ENCODE measurements around the gene TMEM125.

The TMEM125 gene

DNA sequence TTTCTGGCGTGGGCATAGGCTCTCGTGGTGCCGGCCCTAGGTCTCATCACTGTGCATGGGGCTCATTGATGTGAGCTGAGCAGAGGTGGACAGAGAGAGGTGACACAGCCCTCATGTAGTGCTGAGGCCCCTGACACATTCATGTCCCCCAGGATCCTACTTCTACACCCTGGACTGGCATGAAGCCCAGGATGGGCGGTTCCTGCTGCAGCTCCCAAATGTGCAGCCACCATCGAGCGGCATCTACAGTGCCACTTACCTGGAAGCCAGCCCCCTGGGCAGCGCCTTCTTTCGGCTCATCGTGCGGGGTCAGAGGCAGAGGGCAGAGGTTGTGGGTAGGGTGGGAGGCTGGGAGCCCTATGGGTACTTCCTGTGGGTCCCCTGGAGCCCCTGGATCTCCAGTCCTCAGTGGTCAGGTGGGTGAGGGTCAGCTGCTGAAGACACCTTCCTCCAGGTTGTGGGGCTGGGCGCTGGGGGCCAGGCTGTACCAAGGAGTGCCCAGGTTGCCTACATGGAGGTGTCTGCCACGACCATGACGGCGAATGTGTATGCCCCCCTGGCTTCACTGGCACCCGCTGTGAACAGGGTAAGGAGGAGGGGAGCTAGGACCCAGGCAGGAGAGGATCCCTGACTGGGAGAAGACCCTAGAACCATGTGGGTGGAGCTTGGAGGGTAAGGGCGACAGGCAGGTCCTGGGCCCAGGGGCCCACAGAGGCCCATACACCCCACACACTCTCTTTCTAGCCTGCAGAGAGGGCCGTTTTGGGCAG is 37.1 kb downstream of the TMEM125 start:
- no peak for DNase-seq (ENCODE audit: insufficient read length, low spot score)
- FAIRE-seq: no peak

DNA sequence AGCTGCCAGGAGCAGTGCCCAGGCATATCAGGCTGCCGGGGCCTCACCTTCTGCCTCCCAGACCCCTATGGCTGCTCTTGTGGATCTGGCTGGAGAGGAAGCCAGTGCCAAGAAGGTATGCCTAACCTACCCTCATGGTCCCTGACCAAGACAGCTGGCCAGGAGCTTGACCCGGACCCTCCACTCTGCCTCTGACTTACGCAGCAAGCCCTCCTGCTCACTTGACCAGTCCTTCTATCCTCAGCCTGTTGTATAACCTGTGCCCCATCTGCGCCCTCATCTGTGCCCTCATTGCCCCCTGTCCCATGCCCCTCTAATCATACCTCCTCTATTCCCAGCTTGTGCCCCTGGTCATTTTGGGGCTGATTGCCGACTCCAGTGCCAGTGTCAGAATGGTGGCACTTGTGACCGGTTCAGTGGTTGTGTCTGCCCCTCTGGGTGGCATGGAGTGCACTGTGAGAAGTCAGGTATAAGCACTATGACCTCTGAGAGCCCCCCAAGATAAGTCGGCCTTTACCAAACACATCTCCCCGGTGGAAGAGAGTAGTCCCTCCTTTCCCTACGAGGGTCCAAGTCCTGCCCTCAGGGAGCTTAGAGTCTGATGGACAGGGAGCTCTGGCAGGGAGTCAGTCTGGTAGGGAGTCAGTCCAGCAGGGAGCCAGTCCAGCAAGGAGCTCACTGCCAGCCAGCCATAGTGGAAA is 37.8 kb downstream of the TMEM125 start:
- FAIRE-seq (no peak), DNase-seq (ENCODE audit: insufficient read length, low spot score) (no peak)

DNA sequence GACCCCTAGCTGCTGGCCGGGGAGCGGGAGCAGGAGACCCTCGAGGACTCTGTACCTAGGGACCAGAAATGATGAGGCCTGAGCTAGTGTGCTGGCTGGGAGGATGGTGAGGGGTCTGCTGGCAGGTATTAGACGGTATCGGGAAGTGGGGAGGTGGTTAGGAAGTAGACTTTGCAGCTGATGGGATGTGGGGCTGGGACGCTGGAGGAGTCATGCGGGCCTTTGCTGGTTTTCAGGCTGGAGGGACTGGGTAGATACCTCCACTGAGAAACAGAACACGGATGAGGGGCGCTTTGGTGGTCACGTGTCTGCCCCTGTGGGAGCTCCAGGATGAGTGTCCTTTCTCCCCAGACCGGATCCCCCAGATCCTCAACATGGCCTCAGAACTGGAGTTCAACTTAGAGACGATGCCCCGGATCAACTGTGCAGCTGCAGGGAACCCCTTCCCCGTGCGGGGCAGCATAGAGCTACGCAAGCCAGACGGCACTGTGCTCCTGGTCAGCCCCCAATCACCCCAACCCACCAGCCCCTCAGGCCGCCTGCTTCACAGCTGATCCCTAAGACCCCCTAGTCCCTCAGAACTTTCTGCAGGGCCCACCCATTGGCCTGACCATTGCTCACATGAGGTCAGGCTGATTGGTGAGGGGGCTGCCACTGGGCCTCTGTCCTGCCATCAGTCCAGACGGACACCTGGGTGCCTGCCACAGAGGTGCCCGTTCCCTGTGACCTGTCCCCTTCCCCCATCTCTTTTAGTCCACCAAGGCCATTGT is 39.0 kb downstream of the TMEM125 start:
- FAIRE-seq (no peak), DNase-seq (ENCODE audit: insufficient read length, low spot score) (no peak)

DNA sequence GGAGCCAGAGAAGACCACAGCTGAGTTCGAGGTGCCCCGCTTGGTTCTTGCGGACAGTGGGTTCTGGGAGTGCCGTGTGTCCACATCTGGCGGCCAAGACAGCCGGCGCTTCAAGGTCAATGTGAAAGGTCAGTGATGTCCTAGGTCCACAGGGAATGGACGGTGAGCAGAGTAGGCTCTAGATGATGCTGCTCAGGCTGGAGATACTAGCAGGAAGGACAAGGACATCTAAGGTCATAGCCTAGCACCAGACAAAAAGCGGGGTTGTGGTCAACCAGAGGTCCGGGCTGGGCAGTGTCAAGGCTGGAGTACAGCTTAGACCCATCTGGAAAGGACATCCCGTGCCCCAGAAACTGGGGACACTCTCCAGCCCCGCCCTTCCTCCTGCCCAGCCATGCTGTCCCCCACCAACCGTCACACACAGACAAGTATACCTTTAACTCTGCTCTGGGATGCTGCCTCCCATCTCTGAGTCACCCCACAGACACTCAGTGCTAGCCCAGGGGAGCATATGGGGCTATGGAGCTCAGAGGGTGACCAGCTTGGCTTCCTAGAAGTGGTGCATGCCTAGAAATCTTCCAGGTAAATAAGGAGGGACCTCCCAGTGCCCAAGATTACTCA is 39.7 kb downstream of the TMEM125 start:
- FAIRE-seq (no peak), DNase-seq (ENCODE audit: insufficient read length, low spot score) (no peak)

DNA sequence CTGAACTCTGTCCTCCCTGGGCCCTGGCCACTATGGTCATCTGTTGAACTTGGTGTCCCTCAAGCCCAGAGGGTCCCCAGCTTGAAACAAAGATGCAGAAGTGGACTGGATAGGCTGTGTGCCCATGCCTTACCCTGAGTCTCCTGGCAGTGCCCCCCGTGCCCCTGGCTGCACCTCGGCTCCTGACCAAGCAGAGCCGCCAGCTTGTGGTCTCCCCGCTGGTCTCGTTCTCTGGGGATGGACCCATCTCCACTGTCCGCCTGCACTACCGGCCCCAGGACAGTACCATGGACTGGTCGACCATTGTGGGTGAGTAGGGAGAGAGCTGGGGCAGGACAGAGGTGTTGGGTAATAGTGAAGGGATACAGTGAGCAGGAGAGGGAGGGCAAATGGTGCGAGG is 41.7 kb downstream of the TMEM125 start:
- FAIRE-seq (no peak), DNase-seq (ENCODE audit: insufficient read length, low spot score) (no peak)

DNA sequence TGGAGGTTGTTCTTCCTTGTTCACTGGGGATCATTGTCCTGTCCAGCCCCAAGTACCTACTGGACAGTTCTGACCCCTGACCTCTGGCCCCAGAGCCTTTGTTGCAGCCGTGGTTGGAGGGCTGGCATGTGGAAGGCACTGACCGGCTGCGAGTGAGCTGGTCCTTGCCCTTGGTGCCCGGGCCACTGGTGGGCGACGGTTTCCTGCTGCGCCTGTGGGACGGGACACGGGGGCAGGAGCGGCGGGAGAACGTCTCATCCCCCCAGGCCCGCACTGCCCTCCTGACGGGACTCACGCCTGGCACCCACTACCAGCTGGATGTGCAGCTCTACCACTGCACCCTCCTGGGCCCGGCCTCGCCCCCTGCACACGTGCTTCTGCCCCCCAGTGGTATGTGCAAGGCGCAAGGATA is 42.4 kb downstream of the TMEM125 start:
- no peak for DNase-seq (ENCODE audit: insufficient read length, low spot score)
- no peak for FAIRE-seq

DNA sequence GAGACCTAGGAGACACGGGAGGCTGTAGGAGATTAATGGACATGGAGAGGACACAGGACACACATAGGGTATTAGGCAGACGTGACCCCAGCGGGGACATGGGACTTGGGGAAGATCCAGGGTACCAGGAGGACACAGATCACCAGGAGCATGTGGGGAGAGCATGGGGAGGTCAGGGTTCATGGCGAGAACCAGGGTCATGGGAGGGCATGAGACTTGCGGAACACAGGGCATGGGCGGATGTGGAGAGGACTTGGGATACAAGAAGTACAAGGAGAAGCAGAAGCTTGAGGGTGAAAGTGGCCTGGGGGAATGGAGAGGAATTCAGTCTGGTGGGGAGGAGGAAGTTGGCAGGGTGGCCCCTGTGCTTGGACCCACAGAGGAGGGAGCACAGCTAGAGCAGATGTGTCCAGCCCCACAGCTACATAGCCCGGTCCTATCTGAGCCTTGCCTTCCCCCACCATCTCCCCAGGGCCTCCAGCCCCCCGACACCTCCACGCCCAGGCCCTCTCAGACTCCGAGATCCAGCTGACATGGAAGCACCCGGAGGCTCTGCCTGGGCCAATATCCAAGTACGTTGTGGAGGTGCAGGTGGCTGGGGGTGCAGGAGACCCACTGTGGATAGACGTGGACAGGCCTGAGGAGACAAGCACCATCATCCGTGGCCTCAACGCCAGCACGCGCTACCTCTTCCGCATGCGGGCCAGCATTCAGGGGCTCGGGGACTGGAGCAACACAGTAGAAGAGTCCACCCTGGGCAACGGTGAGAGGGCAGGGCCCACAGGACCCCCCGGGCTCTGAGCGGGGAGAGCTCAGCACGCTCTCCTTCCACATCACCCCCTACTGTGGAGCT is 43.1 kb downstream of the TMEM125 start:
- DNase-seq (ENCODE audit: insufficient read length, low spot score) (no peak), FAIRE-seq (no peak)

DNA sequence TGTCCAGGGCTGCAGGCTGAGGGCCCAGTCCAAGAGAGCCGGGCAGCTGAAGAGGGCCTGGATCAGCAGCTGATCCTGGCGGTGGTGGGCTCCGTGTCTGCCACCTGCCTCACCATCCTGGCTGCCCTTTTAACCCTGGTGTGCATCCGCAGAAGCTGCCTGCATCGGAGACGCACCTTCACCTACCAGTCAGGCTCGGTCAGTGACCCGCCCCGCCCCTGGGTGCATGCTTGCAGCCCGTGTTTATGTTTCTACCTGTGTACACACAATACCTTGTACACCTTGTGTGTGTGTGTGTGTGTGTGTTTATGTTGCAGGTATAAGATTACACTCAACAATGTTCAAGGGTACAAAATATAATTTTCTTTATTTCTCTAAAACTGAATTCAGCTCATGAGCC is 44.0 kb downstream of the TMEM125 start:
- no peak for FAIRE-seq
- DNase-seq (ENCODE audit: insufficient read length, low spot score): no peak

DNA sequence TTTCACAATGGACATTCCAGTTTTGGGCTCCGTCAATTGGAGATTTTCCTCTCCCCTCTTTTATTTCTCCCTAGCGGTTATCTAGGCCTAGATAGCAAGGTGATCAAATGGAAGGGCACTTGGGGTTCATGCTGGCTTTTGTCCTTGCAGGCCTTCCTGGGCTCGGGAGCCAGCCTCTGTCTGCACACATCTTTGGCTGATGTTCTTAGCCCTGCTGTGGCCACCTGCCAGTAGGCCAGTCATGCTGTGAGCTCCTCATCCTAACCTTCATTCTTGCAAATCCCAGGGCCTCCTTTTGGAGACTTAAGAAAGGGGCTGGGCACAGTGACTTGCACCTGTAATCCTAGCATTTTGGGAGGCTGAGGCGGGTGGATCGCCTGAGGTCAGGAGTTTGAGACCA is 44.5 kb downstream of the TMEM125 start:
- no peak for FAIRE-seq
- no peak for DNase-seq (ENCODE audit: insufficient read length, low spot score)

DNA sequence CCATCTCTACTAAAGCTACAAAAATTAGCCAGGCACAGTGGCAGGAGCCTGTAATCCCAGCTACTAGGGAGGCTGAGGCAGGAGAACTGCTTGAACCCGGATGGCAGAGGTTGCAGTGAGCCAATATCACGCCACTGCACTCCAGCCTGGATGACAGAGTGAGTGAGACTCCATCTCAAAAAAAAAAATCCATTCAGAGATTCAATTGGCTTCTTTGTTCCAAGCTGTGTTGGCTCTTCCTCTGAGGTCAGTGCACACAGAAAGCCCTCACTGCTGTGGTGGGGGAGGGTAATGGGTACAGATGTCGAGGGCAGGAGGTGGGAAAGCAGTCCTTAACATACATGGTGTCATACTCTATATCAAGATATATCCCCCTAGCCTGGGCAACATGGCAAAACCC is 45.7 kb downstream of the TMEM125 start:
- DNase-seq (ENCODE audit: insufficient read length, low spot score) (no peak), FAIRE-seq (no peak)

DNA sequence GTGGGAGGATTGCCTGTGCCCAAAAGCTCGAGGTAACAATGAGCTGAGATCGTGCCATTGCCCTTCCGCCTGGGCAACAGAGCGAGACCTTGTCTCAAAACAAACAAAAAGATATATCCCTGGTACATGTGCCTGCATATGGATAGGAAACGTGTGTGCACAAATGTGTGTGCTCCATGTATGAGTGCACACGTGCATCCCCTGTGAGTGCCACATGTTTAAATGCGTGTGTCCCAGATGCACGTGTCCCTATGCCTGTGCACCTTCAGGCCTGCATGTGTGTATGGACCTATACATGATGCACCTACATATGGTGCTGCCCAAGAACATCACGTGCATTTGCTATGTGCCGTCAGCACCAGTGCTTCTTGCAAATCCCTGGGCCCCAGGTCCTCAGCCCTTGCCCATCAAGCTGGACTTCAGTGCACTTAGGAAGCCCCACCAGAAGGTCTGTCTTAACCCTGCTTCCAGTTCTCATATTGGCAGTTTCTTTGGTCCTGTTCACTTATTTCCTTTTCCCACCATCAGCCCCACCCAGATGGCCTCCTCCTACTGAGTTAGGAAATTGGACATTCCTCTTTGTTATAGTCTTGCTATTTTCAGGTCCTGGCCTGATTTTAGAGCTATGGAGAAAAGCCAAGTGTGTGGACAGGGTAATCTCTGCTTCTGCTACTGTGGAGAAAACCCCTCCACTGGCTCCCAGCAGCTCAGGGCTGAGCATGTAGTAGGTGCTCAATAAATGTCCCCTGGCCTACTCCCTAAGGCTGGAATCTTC is 46.4 kb downstream of the TMEM125 start:
- no peak for DNase-seq (ENCODE audit: insufficient read length, low spot score)
- no peak for FAIRE-seq

DNA sequence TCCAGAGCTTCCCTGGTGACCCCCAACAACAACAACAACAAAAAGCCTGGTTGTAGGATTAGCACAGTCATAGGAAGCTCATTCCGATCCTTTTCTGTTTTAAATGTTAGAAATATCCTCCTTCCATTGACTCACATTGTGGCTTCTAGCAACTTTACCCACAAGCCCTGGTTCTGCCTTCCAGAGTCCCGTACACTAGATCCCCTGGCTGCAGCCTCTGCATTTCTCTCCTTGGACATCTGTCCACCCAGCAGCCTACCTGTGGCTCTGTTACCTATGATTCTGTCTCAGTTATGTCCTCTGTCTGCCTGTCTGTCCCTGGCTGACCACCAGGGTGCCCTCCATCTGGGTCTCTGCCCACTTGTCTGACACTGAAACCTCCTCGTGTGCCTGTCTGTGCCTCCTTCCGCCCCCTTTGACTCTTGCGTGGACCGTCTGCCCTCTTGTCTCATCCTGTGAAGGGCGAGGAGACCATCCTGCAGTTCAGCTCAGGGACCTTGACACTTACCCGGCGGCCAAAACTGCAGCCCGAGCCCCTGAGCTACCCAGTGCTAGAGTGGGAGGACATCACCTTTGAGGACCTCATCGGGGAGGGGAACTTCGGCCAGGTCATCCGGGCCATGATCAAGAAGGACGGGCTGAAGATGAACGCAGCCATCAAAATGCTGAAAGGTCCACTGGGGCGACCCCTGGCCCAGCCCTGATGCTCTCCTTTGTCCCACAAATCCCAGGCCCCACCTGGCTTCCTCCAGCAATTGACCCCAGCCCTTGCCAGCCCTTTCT is 47.1 kb downstream of the TMEM125 start:
- no peak for DNase-seq (ENCODE audit: insufficient read length, low spot score)
- FAIRE-seq: no peak

DNA sequence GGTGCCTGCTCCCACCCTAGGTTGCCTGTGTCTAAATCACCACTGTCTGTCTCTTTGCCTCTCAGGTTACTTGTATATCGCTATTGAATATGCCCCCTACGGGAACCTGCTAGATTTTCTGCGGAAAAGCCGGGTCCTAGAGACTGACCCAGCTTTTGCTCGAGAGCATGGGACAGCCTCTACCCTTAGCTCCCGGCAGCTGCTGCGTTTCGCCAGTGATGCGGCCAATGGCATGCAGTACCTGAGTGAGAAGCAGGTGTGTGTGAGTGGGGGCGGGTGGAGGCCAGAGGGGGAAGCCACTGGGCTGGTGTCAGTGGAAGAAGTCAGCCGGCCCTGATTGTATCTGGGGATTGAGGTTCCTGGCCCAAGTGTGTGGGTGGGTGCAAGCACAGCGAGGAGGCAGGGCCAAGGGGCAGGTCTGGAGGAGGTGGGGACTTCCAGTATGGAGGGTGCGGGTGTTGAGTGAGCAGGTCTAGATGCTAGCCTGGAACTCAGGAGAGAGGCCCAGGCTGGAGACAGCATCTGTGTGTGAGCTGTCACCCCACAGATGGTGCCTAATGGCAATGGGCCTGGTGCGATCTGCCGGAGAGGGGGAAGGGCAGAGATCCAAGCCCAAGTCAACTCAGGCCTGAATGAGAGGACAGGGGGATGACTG is 48.2 kb downstream of the TMEM125 start:
- no peak for FAIRE-seq

DNA sequence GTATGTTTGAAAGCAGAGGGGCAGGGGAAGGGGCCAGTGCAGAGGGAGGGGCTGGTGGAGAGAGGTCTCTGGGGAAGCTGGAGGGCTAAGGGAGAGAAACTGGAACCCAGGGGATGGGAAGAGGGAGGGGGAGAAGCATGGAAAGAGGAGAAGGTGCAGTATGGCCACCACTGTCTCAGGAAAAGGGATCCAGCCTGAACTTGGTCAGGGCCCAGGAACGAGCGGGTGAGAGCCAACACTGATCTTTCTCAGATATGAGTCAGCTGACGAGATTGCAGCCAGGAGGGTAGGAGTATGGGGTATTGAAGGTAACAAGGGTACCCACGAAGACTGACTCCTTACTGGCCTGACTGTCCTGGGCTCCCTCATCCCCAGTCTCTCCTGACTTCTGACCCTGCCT is 49.0 kb downstream of the TMEM125 start:
- no peak for FAIRE-seq
- no peak for DNase-seq (ENCODE audit: insufficient read length, low spot score)

More for the DNA sequence above, 48.2 kb downstream of the TMEM125 start:
- DNase-seq (ENCODE audit: insufficient read length, low spot score): no peak

DNA sequence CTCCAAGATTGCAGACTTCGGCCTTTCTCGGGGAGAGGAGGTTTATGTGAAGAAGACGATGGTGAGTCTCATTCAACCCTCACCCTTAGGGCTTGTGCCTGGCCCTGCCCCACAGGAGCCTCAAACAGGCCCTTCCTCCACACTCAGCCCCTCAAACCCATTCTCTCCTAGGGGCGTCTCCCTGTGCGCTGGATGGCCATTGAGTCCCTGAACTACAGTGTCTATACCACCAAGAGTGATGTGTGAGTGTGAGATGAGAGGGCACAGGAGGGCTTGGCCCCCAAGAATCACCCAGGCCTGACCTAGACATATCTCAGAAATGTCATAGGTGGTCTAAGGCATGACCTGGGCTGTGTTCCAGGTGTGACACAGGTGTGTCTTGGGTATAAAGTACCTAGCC is 49.5 kb downstream of the TMEM125 start:
- DNase-seq (ENCODE audit: insufficient read length, low spot score) (no peak), FAIRE-seq (no peak)

DNA sequence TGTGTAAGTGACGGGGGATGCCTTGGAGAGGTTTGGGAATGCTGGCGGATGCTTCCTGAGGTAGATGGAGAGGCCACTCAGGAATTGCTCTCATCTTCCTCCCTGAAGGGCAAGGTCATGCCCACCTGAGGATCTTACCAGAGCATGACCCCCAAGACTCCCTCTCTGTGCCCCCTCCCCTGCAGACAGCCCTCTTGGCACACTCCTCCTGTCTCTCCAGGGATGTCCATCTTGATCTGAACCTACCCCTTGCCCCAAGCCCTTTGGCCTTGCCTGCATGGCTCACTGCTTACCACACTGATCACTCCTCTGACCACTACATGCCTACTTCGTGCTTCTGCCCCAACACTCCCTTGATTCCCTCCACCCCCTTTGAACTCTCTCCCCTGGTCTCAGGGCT is 50.0 kb downstream of the TMEM125 start:
- DNase-seq (ENCODE audit: insufficient read length, low spot score) (no peak), FAIRE-seq (no peak)

DNA sequence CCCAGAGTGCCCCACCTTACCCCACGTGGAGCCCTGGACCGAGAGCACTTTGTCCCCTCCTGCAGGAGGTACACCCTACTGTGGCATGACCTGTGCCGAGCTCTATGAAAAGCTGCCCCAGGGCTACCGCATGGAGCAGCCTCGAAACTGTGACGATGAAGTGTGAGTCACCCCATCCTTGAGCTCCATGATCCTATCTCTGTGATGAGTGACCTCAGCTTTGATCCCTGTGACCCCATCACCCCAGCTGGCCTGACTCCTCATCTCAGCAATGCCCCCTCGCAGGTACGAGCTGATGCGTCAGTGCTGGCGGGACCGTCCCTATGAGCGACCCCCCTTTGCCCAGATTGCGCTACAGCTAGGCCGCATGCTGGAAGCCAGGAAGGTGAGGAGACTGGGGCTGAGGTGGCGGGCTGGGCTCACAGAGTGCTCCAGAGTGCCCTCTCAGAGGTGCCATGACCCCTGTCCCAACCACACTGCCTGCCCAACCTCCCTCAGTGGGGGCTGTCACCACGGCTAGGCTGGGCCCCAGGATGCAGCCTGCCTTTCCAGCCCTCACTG is 51.6 kb downstream of the TMEM125 start:
- no peak for DNase-seq (ENCODE audit: insufficient read length, low spot score)
- no peak for FAIRE-seq

DNA sequence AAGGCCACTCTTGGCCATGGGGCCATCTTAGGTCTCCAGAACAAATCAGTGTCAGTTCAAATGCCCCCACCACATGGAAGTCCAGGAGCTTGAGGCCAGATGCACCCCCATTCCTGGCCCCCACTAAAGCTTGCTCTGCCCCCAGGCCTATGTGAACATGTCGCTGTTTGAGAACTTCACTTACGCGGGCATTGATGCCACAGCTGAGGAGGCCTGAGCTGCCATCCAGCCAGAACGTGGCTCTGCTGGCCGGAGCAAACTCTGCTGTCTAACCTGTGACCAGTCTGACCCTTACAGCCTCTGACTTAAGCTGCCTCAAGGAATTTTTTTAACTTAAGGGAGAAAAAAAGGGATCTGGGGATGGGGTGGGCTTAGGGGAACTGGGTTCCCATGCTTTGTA is 52.7 kb downstream of the TMEM125 start:
- no peak for DNase-seq (ENCODE audit: insufficient read length, low spot score)
- FAIRE-seq: no peak
